PC-3 (cell line): ENCODE measurements around the gene C9orf57.

Experiments used
- EZH2 ChIP-seq: fragments of 300-600 bp; sonication (generic); IDR thresholded peaks from one replicate; pipeline ENCODE4 v1.6.1; 2017; ENCODE audit warnings: antibody characterized with exemption, mild to moderate bottlenecking, low read length; ENCODE audit not compliant: unreplicated experiment
- EZH2phosphoT487 ChIP-seq: fragments of 300-600 bp; sonication (generic); IDR thresholded peaks from 2 replicates; pipeline ENCODE4 v1.6.1; 2018; ENCODE audit warnings: mild to moderate bottlenecking, antibody characterized with exemption, low read length, borderline replicate concordance
- TF ChIP-seq, protein P1 (sequence below): fragments of 300-600 bp; sonication (generic); conservative IDR thresholded peaks from 2 replicates; pipeline ENCODE4 v1.5.1; 2017; ENCODE audit warnings: antibody characterized with exemption, low read depth, mild to moderate bottlenecking, low read length

DNA sequence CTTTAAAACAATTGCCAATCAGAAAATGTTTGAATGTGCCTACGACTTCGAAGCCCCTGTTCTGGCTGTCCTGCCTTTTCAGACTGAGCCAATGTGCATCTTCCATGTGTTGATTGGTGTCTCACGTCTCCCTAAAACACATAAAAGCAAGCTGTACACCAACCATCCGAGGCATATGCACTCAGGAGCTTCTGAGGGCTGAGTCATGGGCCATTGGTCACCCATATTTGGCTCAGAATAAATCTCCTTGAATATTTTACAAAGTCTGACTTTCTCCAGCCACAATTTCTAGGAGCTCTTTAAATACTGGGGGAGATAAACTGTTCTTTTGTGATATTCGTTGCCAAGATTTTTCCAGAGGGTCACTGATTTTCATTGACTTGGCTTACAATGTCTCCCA is 53.9 kb downstream of the C9orf57 start:
- TF ChIP-seq, protein P1, sequence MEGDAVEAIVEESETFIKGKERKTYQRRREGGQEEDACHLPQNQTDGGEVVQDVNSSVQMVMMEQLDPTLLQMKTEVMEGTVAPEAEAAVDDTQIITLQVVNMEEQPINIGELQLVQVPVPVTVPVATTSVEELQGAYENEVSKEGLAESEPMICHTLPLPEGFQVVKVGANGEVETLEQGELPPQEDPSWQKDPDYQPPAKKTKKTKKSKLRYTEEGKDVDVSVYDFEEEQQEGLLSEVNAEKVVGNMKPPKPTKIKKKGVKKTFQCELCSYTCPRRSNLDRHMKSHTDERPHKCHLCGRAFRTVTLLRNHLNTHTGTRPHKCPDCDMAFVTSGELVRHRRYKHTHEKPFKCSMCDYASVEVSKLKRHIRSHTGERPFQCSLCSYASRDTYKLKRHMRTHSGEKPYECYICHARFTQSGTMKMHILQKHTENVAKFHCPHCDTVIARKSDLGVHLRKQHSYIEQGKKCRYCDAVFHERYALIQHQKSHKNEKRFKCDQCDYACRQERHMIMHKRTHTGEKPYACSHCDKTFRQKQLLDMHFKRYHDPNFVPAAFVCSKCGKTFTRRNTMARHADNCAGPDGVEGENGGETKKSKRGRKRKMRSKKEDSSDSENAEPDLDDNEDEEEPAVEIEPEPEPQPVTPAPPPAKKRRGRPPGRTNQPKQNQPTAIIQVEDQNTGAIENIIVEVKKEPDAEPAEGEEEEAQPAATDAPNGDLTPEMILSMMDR = no peak
- TF ChIP-seq EZH2 = no peak
- TF ChIP-seq EZH2phosphoT487 = no peak
